ENCODE measurements around the gene LAMA2.

DNA sequence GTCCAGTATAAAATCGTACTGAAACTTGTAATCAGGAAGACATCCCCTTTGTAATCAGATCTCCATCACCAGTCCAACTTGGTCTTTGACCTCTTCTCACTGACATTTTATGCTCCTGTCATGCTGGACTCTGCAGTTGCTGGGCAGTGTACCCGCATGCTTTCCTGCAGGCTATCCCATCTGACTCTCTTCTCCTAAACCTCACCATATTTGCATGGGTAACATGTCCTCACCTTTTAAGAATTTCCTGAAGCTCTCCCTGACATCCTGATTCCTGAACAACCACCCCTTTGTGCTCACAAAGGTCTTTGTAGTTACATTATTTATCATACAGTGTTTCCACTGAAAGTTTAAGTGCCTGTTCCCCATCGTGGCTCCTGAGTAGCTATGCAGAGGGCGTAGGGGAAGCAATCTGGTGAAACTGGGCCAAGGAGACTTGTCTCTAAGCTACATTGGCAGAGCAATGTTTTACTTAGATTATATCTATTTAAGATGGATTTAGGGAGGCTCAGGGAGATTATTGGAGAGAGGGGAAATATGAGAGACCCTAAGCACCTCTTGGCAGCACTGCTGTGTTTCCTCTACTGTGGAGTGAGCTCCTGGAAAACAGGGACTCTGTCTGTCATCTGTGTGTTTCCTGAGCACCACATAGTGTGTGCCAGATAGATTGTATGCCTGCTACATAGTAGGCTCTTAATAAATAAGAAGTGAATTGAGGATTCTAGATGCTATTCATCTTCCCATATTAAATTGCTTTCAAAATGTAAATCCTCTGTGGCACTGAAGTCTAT is 124.0 kb downstream of the LAMA2 start:
- TF ChIP-seq POLR2A (IDR thresholded peaks at IDR 0.05; ENCODE audit: low read length) (no peak), GATA1 (IDR thresholded peaks at IDR 0.05; ENCODE audit: low read depth, low read length) (no peak)

All from erythroblast (primary cell).